ENCODE measurements around the gene PIP5K1A. TPM values are rescaled to one million over a fixed set of nuclear protein-coding genes. Genes with fewer than 3 reads are reported as not detected.
"Not testable (repeated sequence)": the region's sequence is repeated elsewhere in the genome, so short reads cannot be mapped to it uniquely, and the experiment has no call there.

Gene PIP5K1A
- total RNA-seq, 4 donors from 2014 or later: 66.8 to 240 (median 92.6) TPM

GRCh38 chr1:151192047-151192446 is 6.3 kb upstream of the PIP5K1A start:
- no peak overlapping the region for H3K4me3 ChIP-seq
- H3K36me3 ChIP-seq: no peaks in the 10 kb centered on the region
- no peaks in the 10 kb centered on the region for H3K27me3 ChIP-seq
- TF ChIP-seq POLR2A (IDR thresholded peaks at IDR 0.05): no peak
- no peak for TF ChIP-seq CTCF (IDR thresholded peaks at IDR 0.05)
- DNase-seq: no peak
- no peaks in the 10 kb centered on the region for H3K9me3 ChIP-seq
- intact Hi-C loops (cut with DNase I; ENCODE audit: low total_unique reads): loop anchor here (5.0 to 10.0 kb wide), 2 partner anchors 63 to 150 kb away; partner anchors contain the start of gene PSMD4
- no peak overlapping the region for H3K27ac ChIP-seq
- peaks cover 6 to 12% of the 10 kb centered on the region in 2 donors for H3K4me1 ChIP-seq

DNA sequence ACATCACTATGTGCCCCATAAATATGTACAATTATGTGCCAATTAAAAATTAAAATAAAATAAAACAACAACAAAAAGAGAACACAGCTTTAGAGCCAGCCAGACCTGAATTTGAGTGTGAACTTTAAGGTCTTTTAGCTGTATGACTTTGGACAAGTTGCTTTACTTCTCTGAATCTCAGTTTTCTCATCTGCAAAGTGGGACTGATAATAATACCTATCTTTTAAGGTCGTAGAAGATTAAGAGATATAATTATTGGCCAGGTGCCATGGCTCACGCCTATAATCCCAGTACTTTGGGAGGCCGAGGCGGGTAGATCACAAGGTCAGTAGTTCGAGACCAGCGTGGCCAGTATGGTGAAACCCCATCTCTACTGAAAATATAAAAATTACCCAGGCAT is 5.0 kb upstream of the PIP5K1A start:
- no peak overlapping the region for H3K4me3 ChIP-seq
- intact Hi-C loops (cut with DNase I; ENCODE audit: low total_unique reads): loop anchor here (5.0 to 10.0 kb wide), 2 partner anchors 61 to 149 kb away; partner anchors contain the start of gene PSMD4
- DNase-seq: no peak
- no peaks in the 10 kb centered on the region for H3K27me3 ChIP-seq
- H3K9me3 ChIP-seq: no peaks in the 10 kb centered on the region
- no peak for TF ChIP-seq POLR2A (IDR thresholded peaks at IDR 0.05)
- no peak for TF ChIP-seq CTCF (IDR thresholded peaks at IDR 0.05)
- peaks cover under 1 to 9% of the 10 kb centered on the region in 2 donors for H3K4me1 ChIP-seq
- no peak overlapping the region for H3K27ac ChIP-seq
- no peaks in the 10 kb centered on the region for H3K36me3 ChIP-seq

DNA sequence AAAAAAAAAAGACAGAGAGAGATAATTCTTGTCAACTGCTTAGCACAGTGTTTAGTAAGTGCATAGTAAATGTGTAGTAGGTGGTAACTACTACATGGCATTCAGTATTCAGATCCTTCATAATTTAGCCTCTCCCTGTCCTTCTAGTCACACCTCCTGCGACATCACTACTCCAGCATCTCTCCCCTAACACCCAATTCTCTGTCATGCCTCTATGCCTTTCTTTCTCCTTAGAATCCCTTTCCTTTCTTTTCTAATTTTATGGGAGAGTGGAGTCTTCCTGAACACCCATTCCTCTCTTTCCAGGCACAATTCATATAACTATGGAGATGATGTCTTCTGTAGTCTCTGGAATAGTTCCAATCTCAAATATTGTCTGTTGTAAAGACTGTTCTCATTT is 4.5 kb upstream of the PIP5K1A start:
- H3K27ac ChIP-seq: no peak overlapping the region
- peaks cover 0 to 3% of the 10 kb centered on the region in 2 donors for H3K4me1 ChIP-seq
- intact Hi-C loops (cut with DNase I; ENCODE audit: low total_unique reads): loop anchor here (5.0 to 10.0 kb wide), 2 partner anchors 61 to 148 kb away; partner anchors contain the start of gene PSMD4
- TF ChIP-seq CTCF (IDR thresholded peaks at IDR 0.05): no peak
- no peak for TF ChIP-seq POLR2A (IDR thresholded peaks at IDR 0.05)
- H3K9me3 ChIP-seq: no peaks in the 10 kb centered on the region
- no peaks in the 10 kb centered on the region for H3K36me3 ChIP-seq
- DNase-seq: no peak
- no peaks in the 10 kb centered on the region for H3K27me3 ChIP-seq
- H3K4me3 ChIP-seq: no peak overlapping the region

GRCh38 chr1:151194894-151195594 is 3.3 kb upstream of the PIP5K1A start:
- not testable (repeated sequence) for H3K27ac ChIP-seq
- peak; percentile 43 to 60 for DNase-seq
- intact Hi-C loops (cut with DNase I; ENCODE audit: low total_unique reads): loop anchor here (5.0 to 10.0 kb wide), 2 partner anchors 60 to 147 kb away; partner anchors contain the start of gene PSMD4

DNA sequence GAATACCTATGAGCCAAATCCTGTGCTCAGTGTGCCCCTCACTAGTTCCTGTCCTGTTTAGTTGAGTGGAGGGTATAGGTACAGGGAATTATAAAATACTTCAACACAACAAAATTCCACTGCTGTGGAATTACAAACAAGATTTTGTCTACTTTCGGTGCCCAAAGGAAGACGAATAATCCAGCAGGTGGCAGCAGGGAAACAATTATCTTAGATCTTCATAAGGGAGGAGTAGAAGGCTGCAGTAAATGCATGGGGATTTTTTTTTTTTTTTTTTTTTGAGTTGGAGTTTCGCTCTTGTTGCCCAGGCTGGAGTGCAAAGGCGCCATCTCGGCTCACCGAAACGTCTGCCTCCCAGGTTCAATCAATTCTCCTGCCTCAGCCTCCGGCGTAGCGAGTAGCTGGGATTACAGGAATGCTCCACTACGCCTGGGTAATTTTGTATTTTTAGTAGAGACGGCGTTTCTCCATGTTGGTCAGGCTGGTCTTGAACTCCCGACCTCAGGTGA is 2.0 kb upstream of the PIP5K1A start:
- Histone ChIP-seq H3K4me3 (peak overlapping the region in 1 of 2 donors; percentile 5), H3K9me3 (no peaks in the 10 kb centered on the region), H3K27ac (peak overlapping the region; percentile 56 to 65), H3K36me3 (no peaks in the 10 kb centered on the region), H3K27me3 (no peaks in the 10 kb centered on the region), H3K4me1 (peaks cover 0 to 5% of the 10 kb centered on the region in 2 donors)
- peak; percentile 52 to 82 for DNase-seq
- intact Hi-C loops (cut with DNase I; ENCODE audit: low total_unique reads): loop anchor here (10.0 kb wide), 1 partner anchor 58 kb away; the partner anchor contains the start of gene PSMD4
- TF ChIP-seq POLR2A (IDR thresholded peaks at IDR 0.05) (no peak), CTCF (IDR thresholded peaks at IDR 0.05) (peak; percentile 54 to 73 (median 64))

More at GRCh38 chr1:151194894-151195594, 3.3 kb upstream of the PIP5K1A start:
- H3K9me3 ChIP-seq, H3K4me3 ChIP-seq, H3K27me3 ChIP-seq, H3K4me1 ChIP-seq, H3K36me3 ChIP-seq: not testable (repeated sequence)

Measured in uterus (tissue), 4 donors.